Measurements from ENCODE around the gene TICAM1. TPM values are rescaled to one million over a fixed set of nuclear protein-coding genes. Genes with fewer than 3 reads are reported as not detected.

TICAM1 gene
- total RNA-seq, 1 donor: 3.3 TPM

DNA sequence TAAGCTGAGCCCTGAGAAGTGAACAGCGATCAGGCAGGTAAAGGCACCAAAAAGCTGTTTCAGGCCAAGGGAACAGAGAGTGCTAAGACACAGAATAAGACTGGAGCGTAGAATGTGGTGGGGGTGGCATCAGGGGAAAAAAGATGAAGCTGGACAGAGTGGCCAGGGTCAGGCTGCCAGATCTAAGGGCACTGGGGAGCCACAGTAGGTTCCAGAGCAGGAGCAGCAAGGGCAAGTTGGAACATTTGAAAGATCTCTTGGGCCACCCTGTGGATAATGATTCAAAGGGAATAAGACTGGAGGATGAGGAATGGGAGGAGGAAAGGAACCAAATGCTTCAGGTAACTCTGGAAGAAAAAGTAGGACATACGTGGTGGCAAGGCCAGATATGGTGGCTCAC lies 42.4 kb upstream of the TICAM1 start:
- DNase-seq (ENCODE audit: insufficient read length, low spot score, missing footprints): no peak
- Histone ChIP-seq H3K9me3 (ENCODE audit: low read depth, low read length) (no peaks in the 10 kb centered on the region), H4K20me1 (ENCODE audit: insufficient read depth, low read length) (no peaks in the 10 kb centered on the region), H3K4me1 (ENCODE audit: insufficient read depth, low read length) (peaks cover 15% of the 10 kb centered on the region), H3K27me3 (ENCODE audit: insufficient read depth, low read length) (no peaks in the 10 kb centered on the region), H2AFZ (ENCODE audit: low read length) (no peak overlapping the region), H3K79me2 (ENCODE audit: insufficient read depth, low read length) (no peaks in the 10 kb centered on the region), H3K4me3 (ENCODE audit: insufficient read depth, low read length) (no peak overlapping the region), H3K27ac (ENCODE audit: low read depth, low read length) (no peak overlapping the region), H3K4me2 (ENCODE audit: insufficient read depth, low read length) (no peak overlapping the region), H3K36me3 (ENCODE audit: insufficient read depth, low read length) (no peaks in the 10 kb centered on the region)
- TF ChIP-seq CTCF (IDR thresholded peaks at IDR 0.05; ENCODE audit: extremely low read depth, low read depth, low read length): no peak

DNA sequence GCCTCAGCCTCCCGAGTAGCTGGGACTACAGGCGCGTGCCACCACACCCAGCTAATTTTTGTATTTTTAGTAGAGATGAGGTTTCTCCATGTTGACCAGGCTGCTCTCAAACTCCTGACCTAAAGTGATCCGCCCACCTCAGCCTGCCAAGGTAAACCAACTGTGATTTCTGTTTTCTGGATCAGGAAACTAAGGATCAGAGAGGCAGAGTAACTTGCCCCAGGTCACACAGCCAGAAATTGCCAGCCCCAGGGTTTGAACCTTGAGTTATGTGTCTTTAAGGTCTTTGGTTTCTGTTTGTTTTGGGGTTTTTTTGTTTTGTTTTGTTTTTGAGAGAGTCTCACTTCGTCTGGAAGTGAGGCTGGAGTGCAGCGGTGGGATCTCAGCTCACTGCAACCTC lies 40.2 kb upstream of the TICAM1 start:
- Histone ChIP-seq H3K4me3 (ENCODE audit: insufficient read depth, low read length) (no peak overlapping the region), H3K4me2 (ENCODE audit: insufficient read depth, low read length) (no peak overlapping the region)

DNA sequence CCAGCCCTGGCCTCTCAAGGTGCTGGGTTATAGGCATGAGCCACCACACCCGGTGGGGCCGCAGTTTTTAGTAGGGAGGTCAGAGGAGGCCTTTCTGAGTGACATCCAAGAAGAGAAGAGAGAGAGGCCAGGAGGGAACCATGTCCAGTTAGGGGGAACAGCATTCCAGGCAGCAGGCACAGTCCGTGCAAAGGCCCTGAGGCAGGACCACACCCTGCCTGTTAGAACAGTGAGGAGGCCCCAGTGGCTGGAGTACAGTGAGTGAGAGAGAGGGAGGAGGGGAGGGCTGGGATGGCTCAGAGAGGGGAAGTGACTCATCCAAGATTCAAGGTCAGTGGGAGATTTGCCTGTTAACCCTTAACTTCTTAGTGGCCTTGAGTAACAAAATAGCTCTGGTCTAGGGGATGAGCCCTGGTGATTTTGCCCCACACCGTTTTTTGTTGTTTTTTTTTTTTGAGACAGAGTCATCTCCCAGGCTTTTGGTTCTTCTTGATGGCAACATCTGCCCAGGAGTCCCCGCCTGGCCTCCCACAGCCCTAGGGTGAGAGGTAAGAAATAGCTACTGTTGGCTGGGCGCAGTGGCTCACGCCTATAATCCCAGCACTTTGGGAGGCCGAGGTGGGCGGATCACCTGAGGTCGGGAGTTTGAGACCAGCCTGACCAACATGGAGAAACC lies 38.7 kb upstream of the TICAM1 start:
- Histone ChIP-seq H3K79me2 (ENCODE audit: insufficient read depth, low read length) (peaks cover 21% of the 10 kb centered on the region), H3K9me3 (ENCODE audit: low read depth, low read length) (no peaks in the 10 kb centered on the region), H2AFZ (ENCODE audit: low read length) (no peak overlapping the region), H3K4me1 (ENCODE audit: insufficient read depth, low read length) (peaks cover 17% of the 10 kb centered on the region), H3K4me3 (ENCODE audit: insufficient read depth, low read length) (no peak overlapping the region), H3K27ac (ENCODE audit: low read depth, low read length) (peak overlapping the region; percentile 58), H3K27me3 (ENCODE audit: insufficient read depth, low read length) (no peaks in the 10 kb centered on the region), H4K20me1 (ENCODE audit: insufficient read depth, low read length) (peaks cover 11% of the 10 kb centered on the region), H3K36me3 (ENCODE audit: insufficient read depth, low read length) (no peaks in the 10 kb centered on the region), H3K4me2 (ENCODE audit: insufficient read depth, low read length) (no peak overlapping the region)
- TF ChIP-seq CTCF (IDR thresholded peaks at IDR 0.05; ENCODE audit: extremely low read depth, low read depth, low read length): no peak
- peak; percentile 95 for DNase-seq (ENCODE audit: insufficient read length, low spot score, missing footprints)

More for the DNA sequence above, 40.2 kb upstream of the TICAM1 start:
- H3K9me3 ChIP-seq (ENCODE audit: low read depth, low read length): no peaks in the 10 kb centered on the region
- no peak for DNase-seq (ENCODE audit: insufficient read length, low spot score, missing footprints)
- H3K79me2 ChIP-seq (ENCODE audit: insufficient read depth, low read length): peaks cover 7% of the 10 kb centered on the region
- peaks cover 2% of the 10 kb centered on the region for H4K20me1 ChIP-seq (ENCODE audit: insufficient read depth, low read length)
- no peaks in the 10 kb centered on the region for H3K36me3 ChIP-seq (ENCODE audit: insufficient read depth, low read length)
- no peak overlapping the region for H2AFZ ChIP-seq (ENCODE audit: low read length)
- H3K27me3 ChIP-seq (ENCODE audit: insufficient read depth, low read length): no peaks in the 10 kb centered on the region
- TF ChIP-seq CTCF (IDR thresholded peaks at IDR 0.05; ENCODE audit: extremely low read depth, low read depth, low read length): no peak
- H3K4me1 ChIP-seq (ENCODE audit: insufficient read depth, low read length): peaks cover 10% of the 10 kb centered on the region
- H3K27ac ChIP-seq (ENCODE audit: low read depth, low read length): no peak overlapping the region

DNA sequence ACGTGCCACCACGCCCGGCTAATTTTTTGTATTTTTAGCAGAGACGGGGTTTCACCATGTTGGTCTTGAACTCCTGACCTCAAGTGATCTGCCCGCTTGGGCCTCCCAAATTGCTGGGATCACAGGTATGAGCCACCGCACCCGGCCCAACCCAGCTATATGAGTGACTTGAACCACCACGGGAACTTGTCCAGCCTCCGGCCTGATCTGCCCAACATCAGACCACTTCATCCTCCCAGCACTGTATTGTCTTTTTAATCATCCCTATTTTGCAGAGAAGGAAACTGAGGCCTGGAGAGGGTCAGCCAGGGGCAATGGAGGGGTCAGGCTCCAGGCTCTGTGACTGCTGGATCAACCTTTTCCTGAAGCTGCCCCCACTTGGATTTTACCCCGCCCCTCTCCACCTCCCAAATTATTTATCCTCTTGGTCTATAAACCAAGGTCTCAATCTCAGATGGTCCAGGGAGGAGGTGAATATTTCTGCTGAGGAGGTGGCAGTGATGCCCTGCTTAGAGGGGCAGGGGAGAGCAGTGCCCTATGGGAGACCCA lies 36.8 kb upstream of the TICAM1 start:
- no peak overlapping the region for H3K4me2 ChIP-seq (ENCODE audit: insufficient read depth, low read length)
- H3K27ac ChIP-seq (ENCODE audit: low read depth, low read length): no peak overlapping the region
- no peak overlapping the region for H2AFZ ChIP-seq (ENCODE audit: low read length)
- peaks cover 39% of the 10 kb centered on the region for H3K79me2 ChIP-seq (ENCODE audit: insufficient read depth, low read length)
- H3K27me3 ChIP-seq (ENCODE audit: insufficient read depth, low read length): no peaks in the 10 kb centered on the region
- peaks cover 14% of the 10 kb centered on the region for H3K36me3 ChIP-seq (ENCODE audit: insufficient read depth, low read length)
- TF ChIP-seq CTCF (IDR thresholded peaks at IDR 0.05; ENCODE audit: extremely low read depth, low read depth, low read length): no peak
- peaks cover 17% of the 10 kb centered on the region for H3K4me1 ChIP-seq (ENCODE audit: insufficient read depth, low read length)
- H3K4me3 ChIP-seq (ENCODE audit: insufficient read depth, low read length): no peak overlapping the region
- peak; percentile 57 for DNase-seq (ENCODE audit: insufficient read length, low spot score, missing footprints)
- peaks cover 25% of the 10 kb centered on the region for H4K20me1 ChIP-seq (ENCODE audit: insufficient read depth, low read length)
- no peaks in the 10 kb centered on the region for H3K9me3 ChIP-seq (ENCODE audit: low read depth, low read length)

Data from osteoblast (primary cell).